Hindlimb muscle (tissue), 1 donor: ENCODE results near the gene ACTBL2. TPM values are rescaled to one million over a fixed set of nuclear protein-coding genes. Genes with fewer than 3 reads are reported as not detected.
"Not testable (repeated sequence)": the region's sequence is repeated elsewhere in the genome, so short reads cannot be mapped to it uniquely, and the experiment has no call there.

Source experiments
- DNase-seq: peaks from one replicate; pipeline ENCODE4 v3.0.0-alpha.2; 2013
- polyA plus RNA-seq: library from polyadenylated mRNA; unstranded; fragments of 120-200 nt; gene quantifications from one replicate; pipeline ENCODE4 v1.2.1, GENCODE V29; 2013; ENCODE audit not compliant: insufficient read length

Gene ACTBL2
- polyA plus RNA-seq = not detected

DNA sequence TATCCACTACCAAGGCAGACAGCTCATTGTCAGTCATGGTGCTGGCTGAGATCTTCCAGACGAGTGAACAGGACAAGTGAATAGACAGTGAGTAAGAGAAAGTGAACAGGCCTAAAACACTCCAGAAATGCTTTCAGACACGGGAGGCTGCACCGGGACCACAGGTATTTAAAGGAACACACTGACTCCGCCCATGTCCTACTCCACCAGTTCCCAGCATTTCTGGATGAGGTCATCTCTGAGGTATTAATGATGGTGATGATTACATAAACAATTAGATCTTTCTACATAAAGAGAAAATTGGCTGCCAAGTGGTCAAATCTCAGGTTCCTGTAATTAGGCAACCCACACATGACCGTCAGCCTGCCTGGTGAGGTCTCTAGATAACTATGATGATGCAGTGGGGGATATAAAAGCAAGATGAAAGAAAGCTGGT, at the start of gene ACTBL2:
ACTBL2 (minus strand) TSS at position 141 of the 436 bp plus-strand sequence; CDS start at position 37, 104 bp downstream.
- no peak for DNase-seq

DNA sequence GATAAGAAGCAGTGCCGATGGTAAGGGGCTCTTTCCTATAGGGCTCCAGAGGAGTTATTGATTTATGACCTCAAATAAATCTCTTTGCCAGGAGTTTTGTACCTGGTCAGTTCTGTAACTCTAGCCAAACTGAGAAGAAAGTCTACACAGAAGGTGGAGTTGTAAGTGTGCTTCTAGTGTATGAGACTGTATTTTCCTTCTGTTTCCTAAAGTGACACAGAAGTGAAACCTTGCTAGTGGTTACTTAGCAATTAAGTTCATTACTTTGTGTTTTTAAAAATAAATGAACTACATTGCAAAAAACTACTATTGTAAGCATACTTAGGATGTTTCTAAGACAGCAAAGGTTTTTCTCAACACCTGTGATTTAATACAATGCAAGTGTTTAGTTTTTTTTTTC, 48.7 kb upstream of the ACTBL2 start:
- DNase-seq = no peak

DNA sequence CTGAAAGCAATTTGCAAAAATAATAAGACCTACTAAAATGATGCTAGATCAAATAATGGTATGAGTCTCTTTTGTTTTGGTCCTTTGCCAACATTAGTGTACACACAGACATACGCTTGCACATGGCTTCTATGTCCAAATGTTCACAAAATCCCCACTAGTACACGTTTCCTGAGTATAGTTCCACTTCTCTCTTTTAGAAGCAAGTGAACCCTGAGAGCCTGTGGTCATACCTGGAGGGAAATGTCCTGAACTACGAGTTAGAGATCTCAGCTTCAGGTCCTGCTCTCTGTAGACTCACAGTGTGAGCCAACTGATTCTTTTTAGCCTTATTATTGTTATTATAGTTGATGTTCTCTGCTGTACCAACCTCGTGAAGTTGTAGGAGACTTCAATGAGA, 47.3 kb upstream of the ACTBL2 start:
- no peak for DNase-seq

DNA sequence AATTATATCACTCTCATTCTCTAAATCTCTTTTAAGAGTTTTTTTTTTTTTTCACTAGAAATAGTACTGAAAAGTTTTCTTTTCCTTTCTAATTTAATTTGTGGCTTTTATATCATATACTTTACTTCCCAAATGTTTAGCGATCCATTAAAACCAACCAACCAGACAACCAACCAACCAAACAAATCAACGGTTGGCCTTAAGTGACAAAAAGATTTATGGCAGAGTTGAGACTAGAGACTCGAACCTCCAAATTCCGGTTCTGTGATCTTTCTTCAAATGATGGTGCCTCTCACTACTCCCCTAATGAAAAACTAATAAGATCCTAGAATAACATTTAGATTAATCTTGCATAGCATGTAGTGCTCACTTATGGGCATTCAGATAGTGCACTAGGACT, 45.3 kb upstream of the ACTBL2 start:
- DNase-seq = no peak

DNA sequence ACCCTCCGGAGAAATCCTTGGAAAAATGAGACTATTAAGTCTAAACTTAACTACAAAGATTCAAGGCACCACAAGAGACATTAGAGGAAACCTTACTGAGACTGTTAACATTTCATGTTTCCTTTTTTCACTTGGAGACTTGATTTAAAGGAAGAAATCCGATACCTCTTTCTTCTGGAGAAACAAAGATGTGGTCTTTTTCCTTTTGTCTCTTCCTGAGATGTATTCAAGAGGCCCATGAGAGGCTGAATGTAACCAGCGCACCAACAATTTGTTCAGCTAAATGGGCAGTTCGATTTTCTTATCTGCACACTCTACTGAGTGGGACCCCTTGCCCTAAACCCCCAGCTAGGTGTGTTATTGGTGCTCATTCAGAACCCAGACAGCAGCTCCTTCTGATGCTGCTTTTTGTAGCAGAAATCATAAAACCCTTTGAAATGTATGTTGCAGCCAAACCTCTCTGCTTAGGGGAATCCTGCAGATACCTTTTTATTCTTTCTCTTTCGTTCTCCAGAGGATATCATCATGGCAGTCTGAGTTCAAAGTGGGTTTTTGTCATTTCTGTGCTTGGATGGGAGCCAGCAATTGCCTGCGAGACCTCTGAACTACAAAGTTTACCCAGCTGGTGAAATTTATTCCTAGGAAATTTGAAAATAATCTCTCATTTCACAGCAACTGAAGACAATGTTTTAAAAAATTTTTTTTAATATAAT, 41.9 kb upstream of the ACTBL2 start:
- no peak for DNase-seq

- DNase-seq = not testable (repeated sequence)
Observed at GRCh38 chr5:57522477-57522876, 39.9 kb upstream of the ACTBL2 start.

DNA sequence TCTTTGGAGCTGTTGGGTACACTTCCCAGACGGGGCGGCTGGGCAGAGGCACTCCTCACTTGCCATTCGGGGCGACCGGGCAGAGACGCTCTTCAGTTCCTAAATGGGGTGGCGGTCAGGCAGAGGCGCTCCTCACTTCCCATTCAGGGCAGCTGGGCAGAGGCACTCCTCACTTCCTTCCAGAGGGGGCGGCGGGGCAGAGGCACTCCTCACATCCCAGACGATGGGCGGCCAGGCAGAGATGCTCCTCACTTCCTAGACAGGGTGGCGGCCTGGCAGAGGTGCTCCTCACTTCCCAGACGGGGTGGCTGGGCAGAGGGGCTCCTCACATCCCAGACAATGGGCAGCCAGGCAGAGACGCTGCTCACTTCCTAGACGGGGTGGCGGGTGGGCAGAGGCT, 35.8 kb upstream of the ACTBL2 start:
- not testable (repeated sequence) for DNase-seq

GRCh38 chr5:57517250-57517649, 34.6 kb upstream of the ACTBL2 start:
- no peak for DNase-seq

DNA sequence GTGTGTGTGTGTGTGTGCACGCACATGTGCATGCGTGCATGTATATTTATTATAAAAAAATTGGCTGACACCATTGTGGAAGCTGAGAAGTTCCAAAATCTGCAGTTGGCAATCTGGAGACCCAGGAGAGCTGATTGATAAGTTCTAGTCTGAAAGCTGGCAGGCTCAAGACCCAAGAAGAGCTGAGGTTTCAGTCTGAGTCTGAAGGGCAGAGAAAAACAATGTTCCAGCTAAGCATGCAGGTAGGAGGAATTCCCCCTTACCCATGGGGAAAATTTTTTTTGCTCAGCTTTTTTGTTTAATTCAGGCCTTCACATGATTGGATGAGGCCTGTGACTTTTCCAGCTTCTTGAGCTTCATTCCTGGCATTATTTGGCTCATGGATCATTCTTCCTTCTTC, 31.2 kb upstream of the ACTBL2 start:
- no peak for DNase-seq

- DNase-seq = no peak
Observed at GRCh38 chr5:57511321-57511720, 28.7 kb upstream of the ACTBL2 start.

DNA sequence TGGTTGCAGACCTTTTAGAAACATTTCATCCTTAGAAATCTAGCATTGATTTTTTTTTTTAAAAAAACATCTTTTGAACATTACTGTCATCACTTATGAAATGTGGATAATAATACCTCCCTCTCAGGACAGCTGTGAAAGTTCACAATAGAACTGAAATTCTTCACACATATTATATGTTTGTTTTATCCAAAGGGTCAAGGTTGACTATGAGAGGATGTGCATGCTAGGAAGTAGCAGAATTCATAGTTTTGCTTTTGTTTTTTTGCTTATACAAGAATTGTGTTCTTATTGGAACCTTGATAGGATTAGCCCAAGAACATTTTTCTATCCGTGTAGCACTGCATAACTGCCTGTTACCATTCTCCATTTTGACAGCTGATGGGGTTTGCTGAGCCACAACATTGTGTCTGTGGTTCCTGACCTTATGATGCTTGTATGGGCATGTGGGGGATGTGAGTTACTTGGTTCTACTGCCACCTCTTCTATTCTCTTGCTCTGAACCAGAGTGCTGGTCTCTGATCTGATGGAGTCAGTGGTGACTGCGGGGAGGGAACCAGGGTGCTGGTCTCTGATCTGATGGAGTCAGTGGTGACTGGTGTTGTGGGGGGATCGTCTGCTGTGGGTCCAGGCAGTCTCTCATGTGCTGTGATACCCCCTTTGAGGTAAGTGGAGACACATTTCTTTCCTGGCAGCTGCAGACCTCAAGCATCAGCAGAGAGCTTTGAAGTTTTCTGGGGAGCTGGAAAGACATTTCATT, 27.1 kb upstream of the ACTBL2 start:
- DNase-seq = no peak

DNA sequence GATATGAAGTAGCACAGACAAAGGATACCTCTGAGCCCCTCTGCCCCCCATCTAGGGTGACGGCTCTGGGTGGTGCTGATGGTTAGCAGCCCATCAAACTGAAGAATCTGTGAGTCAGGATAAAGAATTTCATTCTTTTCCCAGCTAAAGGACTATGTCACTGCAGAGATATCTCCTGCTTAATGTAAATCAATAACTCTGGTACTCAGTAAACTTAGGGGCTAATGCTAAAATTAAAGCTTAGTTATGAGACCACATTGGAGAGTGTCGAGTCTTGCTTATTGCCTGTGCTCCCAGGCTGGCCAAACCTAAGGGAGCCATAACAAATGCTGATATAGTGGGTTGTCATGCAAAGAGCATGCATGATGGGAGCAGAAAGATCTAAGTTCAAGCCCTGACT, 25.6 kb upstream of the ACTBL2 start:
- no peak for DNase-seq

DNA sequence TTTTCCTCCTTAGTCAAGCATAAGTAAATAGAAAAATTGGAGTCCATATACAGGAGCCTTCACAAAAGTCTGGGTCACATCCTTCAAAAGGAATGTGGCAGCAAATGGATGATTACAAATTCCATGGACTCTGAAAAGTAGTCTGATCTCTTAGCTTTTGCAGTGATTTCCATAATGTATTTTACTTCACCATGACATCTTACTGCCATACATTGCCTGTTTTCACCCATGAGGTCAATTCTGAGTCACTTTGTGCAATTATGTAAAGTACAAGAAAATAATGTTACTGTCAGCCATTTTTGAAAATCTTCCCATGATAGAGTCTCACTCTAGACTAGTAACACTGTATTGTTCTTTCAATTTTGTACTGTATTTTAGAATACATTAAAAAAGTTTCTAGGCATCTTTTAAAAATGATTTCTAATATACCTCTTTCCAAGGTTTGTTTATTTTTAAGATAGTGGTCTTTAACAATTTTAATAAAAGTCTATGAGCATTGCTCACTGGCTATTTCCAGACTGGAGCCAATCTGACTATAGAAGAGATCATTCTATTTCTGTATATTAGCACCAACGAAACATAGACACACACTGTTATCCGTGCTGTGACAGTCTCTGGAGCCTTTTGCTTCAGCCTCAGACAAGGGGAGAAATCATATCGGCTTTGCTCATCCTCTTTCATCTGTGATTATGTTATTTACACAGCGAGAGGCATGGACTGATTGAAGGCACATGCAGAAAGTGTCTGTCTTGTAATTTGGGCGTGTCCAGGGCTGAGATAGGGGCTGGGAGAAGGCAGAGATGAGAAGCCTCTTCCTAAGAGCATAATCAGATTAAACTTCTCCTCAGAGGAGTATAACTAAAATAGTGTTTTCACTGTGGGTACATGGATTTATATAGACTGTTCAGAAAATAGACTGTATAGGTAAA, 22.9 kb upstream of the ACTBL2 start:
- DNase-seq = no peak

GRCh38 chr5:57504357-57504756, 21.7 kb upstream of the ACTBL2 start:
- DNase-seq = no peak

GRCh38 chr5:57503433-57503832, 20.8 kb upstream of the ACTBL2 start:
- DNase-seq = no peak

DNA sequence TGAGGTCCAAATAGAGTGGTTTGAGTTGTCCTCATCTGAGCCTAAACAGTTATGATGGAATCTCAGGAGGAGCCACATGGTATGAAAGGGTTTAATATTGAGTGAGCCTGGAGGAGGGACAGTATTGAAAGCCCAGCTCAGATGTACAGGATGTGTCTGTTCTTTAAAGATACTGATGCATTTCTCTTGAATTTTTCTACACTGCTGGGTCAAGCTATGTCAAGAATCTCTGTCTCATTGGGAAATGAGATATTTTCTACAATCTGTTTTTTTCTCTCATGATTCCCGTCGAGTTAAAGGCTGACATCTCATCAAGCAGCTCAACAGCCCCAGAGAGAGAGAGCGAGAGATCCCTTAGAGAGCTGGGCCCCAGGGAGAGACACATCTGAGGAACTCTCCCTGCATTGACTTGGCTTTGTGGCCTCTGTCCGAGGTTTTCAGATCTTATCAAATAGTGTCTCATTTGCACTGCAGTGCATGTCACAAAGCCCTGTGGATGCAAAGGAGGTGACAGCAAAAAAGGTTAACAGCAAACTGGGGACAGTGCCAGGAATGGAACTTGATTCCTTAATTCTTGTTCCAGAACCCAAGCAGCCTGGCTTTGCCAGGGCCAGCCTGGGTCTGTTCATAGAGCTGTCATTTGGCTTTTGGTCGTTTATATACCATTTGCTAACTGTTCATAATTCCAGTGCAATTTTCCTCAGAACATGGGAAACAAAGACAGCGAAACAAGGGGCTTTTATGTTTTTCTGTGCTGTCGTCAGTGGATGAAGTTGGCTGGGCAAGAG, 19.0 kb upstream of the ACTBL2 start:
- no peak for DNase-seq

GRCh38 chr5:57499262-57500050, 16.8 kb upstream of the ACTBL2 start:
- peak; percentile 44 for DNase-seq

- DNase-seq = no peak
Observed at GRCh38 chr5:57497733-57498132, 15.1 kb upstream of the ACTBL2 start.

- DNase-seq = no peak
Observed at GRCh38 chr5:57495285-57496086, 12.9 kb upstream of the ACTBL2 start.
